Measurements from ENCODE around the gene FAM180A.
"Not testable (repeated sequence)": the region's sequence is repeated elsewhere in the genome, so short reads cannot be mapped to it uniquely, and the experiment has no call there.

Gene FAM180A

DNA sequence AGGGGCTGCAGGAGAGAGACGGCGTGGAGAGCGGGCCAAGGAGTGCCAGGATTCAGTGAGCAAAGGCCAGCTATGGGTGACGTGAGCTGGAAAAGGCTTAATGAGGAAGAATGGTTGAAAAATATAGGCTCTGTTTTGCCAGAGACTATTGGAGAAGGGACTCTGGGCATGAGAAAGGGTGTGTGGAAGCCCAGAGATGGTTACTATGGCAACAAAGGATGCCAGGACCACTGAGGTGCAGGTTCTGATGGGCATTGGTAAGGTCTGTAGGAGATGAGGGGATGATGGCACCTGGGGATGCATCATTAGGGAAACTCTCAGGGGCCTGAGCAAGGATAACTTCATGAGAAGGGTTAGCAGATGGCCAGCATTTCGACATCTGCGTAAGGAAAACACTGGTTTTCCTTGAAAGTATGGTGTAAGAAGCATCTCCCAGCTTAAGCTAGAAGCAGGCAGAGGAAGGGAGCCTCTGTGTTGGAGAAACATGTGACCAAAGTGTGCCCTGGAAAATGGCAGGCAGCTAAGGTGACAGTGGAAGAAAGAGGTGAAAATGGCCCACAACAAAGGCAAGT is 21.6 kb upstream of the FAM180A start:
- DNase-seq: no peak

DNA sequence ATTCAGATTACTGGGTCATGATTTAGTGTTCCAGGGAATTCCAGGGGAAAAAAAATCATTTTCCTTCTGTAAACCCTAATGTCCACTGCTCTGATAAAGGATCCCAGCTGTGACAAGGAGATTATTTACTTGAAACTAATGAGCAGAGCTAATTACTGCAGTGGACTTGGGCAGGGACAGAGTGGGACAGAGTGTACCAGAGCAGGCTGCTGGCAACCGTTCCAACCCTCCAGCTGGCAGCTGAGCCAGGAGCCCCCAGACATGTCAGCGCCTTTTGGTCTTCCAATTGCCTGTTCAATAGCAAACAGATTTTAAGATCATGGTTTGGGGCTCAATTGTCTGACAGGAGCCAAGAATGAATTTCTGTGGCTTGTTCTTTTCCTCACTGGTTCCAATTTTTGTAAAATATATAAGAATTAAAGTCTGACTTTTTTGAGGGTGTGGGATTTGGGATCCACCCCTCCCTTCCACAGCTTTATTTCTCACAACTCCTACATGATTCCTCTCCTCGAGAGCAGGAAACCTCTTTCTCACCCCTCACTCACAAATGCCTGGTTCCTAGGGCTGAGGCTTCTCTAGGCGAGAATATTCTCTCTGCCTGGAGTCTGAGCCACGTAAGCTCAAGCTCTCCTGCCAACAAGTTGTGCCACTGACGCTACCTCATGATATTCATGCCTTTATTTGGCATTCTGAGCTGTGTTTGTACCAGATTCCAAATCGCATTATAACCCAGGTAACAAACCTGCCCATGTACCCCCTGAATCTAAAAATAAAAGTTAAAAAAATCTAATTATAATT is 20.6 kb upstream of the FAM180A start:
- no peak for DNase-seq

- no peak for DNase-seq
Observed at GRCh38 chr7:135768467-135768866, 19.9 kb upstream of the FAM180A start.

GRCh38 chr7:135768064-135768463 is 19.5 kb upstream of the FAM180A start:
- DNase-seq: no peak

- no peak for DNase-seq
Observed at GRCh38 chr7:135763261-135763660, 14.6 kb upstream of the FAM180A start.

DNA sequence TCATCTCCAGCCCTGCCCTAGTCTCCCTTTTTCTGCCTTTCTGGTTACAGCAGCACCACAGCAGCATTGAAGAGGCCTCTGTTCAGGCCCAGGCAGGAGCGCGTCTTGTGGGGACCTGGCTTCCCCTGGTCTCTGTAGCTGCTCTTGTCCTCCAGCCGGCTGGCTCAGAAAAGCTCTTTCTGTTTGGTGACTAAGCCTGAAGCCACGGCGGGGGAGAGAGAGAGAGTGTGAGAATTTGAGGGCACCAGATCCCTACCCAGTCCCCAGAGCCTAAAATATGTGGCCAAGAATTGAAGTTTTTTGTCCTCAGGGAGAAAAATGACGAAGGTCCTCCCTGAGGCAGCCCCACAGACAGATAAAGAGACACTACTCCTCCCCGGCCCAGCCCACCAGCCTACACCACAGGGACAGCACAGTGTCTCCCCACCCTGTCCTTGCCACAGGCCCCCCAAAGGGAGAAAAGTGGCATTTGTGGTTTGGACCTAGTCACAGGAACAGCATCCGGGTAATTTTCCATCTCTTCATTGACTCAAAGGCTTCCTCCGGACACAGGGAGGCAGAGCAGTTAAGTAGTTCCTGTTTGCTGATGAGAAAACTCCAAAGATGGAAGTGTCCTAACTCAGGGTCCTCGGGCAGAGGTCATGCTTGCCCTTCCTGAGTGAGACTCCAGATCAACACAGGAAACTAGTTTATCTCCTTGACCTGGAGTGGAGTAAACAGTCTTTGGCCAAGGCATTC is 13.3 kb upstream of the FAM180A start:
- no peak for DNase-seq

- DNase-seq: no peak
Observed at GRCh38 chr7:135759532-135759931, 10.9 kb upstream of the FAM180A start.

GRCh38 chr7:135758531-135758932 is 9.9 kb upstream of the FAM180A start:
- DNase-seq: no peak

DNA sequence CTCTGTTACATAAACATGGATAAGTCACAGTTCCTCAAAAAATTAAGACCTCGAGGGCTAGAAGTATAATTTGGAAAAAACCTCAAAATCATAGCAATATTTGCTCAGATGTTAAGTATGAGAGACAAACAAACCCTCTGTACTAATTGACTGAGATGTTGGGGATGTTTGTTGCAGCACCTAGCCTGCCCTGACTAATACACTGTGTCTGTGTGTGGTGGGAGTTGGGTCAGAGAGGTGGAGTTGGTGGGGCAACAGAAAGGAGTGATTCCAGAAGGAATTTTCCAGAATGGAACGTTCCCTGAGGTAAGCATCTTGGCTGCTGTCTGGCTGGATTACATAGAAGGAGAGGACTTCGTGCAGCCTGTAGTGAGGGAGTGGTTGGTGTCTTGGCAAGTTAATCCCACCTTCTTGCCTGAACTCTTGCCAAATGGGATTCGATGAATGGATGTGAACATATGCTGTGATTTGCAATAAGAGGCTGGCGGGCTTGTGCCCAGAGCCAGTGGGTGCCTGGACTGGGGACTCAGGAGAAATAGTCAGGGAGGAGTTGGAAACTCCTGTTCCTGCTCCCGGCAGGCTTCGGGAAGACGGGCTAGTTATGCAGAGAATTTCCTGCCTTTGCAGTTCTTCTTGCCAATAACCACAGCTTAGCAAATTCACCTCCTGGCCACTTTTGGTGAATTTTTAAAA is 9.3 kb upstream of the FAM180A start:
- no peak for DNase-seq

- no peak for DNase-seq
Observed at GRCh38 chr7:135756191-135756590, 7.6 kb upstream of the FAM180A start.

- DNase-seq: no peak
Observed at GRCh38 chr7:135755351-135755753, 6.7 kb upstream of the FAM180A start.

GRCh38 chr7:135753616-135754413 is 5.2 kb upstream of the FAM180A start:
- no peak for DNase-seq

DNA sequence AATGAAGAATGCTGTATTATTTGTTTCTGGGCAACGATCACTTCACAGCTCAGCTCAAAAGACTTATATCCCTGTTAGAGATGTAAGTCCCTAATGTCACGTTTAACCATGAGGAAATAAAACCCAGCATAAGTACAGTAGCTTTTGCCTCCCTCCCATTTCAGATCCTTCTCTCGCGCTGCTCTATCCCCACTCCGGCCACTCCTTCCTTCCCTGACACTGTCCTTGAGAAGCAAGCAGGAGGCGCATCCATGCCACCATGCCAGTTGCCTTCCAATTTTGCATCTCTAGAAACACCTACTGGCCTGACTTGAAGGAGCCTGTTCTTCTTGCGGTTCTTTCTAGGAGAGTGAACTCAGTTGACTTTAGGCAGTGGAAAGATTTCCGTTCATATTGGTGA is 1.2 kb downstream of the FAM180A start:
- DNase-seq: no peak

- no peak for DNase-seq
Observed at GRCh38 chr7:135745703-135746312, 2.8 kb downstream of the FAM180A start.

GRCh38 chr7:135744938-135745702 is 3.5 kb downstream of the FAM180A start:
- no peak for DNase-seq

- no peak for DNase-seq
Observed at GRCh38 chr7:135743907-135744731, 4.5 kb downstream of the FAM180A start.

GRCh38 chr7:135742371-135742770 is 6.2 kb downstream of the FAM180A start:
- DNase-seq: no peak

DNA sequence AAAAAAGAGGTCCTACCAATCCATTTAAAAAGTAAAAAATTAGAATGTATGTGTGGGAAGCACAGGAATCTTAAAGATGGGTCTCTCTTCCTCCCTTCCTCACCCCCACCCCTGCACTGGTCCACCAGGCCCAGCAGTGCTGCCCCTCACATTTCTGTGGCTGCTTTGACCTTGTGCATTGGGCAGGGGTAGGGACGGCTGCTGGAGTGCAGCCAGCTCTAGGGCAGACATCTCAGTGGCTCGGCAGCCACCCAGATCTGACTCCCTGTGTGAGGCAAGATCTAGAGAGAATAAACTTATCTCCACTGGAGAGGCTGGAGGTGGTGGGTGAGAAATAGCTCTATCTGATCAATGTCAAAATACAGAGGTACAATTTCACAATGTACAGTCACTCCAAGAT is 6.7 kb downstream of the FAM180A start:
- no peak for DNase-seq

- DNase-seq: no peak
Observed at GRCh38 chr7:135740889-135741288, 7.7 kb downstream of the FAM180A start.

GRCh38 chr7:135737306-135737647 is 11.3 kb downstream of the FAM180A start:
- not testable (repeated sequence) for DNase-seq
